Measurements from ENCODE around the gene PSKH1. TPM values are rescaled to one million over a fixed set of nuclear protein-coding genes. Genes with fewer than 3 reads are reported as not detected.

The PSKH1 gene
- total and polyA plus RNA-seq, 9 of the 15 experiments (the other 6 are each of a cell fraction or from before 2014, with no cell fraction given) = 0.96 to 20.9 (median 9.4) TPM

DNA sequence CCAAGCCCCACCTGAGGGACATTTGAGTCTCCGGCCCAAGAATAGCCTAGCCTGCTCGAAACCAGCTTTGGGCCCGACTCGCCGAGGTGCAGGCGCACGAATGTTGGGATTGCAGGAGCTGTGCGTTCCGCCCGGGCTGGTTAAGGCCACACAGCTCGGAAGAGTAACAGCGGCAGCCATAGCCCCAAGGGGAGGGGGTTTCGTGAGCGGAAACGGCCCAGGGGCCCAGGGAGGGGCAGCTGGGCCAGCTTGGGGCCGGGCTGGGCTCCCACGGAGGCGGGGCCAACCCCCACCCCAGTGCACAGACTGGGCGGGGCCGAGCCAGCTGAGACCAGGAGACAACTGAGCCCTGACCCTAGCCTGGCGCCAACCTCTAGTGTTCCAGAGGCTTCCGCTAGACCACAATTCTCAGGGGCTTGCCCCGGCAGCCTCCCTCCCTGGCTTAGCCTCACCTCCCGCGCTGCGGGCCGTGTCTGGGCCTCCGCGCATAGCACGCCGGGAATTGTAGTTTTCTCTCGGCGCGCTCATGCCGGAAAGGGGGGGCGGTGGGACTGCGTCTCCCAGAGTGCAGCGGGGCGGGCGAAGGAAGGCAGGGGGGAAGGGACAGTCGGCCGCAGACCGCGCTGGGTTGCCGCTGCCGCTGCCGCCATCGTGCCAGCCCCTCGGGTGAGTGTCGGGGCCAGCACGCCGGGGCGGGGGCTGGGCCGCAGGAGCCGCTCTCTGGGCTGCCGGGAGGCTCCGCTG lies 46.6 kb upstream of the PSKH1 start, which contains the start of gene NUTF2 (continued):
- no peak for TF ChIP-seq ZKSCAN8 (CRISPR knock-in tag; IDR thresholded peaks at IDR 0.05)
- no peak for TF ChIP-seq NFE2 (IDR thresholded peaks at IDR 0.05; ENCODE audit: low read depth)
- TF ChIP-seq RB1 (IDR thresholded peaks at IDR 0.05; ENCODE audit: low read depth) = peak; percentile 52; the same call in 1 of the 2 replicates
- peak; percentile 57; the same call in 1 of the 2 replicates for TF ChIP-seq NFRKB (IDR thresholded peaks at IDR 0.05; ENCODE audit: low read depth)
- TF ChIP-seq PCBP2 (IDR thresholded peaks at IDR 0.05; ENCODE audit: low read depth, low read length, poor library complexity, severe bottlenecking) = peak; percentile 41
- TF ChIP-seq MEIS2 (IDR thresholded peaks at IDR 0.05; ENCODE audit: partially characterized antibody) = no peak
- no peak for TF ChIP-seq ILK (tag; IDR thresholded peaks at IDR 0.05; ENCODE audit: borderline replicate concordance, low read depth)
- no peak for TF ChIP-seq TRIM25 (IDR thresholded peaks at IDR 0.05; ENCODE audit: borderline replicate concordance)
- TF ChIP-seq, protein P1, sequence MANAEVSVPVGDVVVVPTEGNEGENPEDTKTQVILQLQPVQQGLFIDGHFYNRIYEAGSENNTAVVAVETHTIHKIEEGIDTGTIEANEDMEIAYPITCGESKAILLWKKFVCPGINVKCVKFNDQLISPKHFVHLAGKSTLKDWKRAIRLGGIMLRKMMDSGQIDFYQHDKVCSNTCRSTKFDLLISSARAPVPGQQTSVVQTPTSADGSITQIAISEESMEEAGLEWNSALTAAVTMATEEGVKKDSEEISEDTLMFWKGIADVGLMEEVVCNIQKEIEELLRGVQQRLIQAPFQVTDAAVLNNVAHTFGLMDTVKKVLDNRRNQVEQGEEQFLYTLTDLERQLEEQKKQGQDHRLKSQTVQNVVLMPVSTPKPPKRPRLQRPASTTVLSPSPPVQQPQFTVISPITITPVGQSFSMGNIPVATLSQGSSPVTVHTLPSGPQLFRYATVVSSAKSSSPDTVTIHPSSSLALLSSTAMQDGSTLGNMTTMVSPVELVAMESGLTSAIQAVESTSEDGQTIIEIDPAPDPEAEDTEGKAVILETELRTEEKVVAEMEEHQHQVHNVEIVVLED (CRISPR knock-in tag; IDR thresholded peaks at IDR 0.05) = peak; percentile 86
- TF ChIP-seq HIVEP1 (CRISPR knock-in tag; IDR thresholded peaks at IDR 0.05) = peak; percentile 41; the same call in 1 of the 2 replicates
- TF ChIP-seq, protein P2, sequence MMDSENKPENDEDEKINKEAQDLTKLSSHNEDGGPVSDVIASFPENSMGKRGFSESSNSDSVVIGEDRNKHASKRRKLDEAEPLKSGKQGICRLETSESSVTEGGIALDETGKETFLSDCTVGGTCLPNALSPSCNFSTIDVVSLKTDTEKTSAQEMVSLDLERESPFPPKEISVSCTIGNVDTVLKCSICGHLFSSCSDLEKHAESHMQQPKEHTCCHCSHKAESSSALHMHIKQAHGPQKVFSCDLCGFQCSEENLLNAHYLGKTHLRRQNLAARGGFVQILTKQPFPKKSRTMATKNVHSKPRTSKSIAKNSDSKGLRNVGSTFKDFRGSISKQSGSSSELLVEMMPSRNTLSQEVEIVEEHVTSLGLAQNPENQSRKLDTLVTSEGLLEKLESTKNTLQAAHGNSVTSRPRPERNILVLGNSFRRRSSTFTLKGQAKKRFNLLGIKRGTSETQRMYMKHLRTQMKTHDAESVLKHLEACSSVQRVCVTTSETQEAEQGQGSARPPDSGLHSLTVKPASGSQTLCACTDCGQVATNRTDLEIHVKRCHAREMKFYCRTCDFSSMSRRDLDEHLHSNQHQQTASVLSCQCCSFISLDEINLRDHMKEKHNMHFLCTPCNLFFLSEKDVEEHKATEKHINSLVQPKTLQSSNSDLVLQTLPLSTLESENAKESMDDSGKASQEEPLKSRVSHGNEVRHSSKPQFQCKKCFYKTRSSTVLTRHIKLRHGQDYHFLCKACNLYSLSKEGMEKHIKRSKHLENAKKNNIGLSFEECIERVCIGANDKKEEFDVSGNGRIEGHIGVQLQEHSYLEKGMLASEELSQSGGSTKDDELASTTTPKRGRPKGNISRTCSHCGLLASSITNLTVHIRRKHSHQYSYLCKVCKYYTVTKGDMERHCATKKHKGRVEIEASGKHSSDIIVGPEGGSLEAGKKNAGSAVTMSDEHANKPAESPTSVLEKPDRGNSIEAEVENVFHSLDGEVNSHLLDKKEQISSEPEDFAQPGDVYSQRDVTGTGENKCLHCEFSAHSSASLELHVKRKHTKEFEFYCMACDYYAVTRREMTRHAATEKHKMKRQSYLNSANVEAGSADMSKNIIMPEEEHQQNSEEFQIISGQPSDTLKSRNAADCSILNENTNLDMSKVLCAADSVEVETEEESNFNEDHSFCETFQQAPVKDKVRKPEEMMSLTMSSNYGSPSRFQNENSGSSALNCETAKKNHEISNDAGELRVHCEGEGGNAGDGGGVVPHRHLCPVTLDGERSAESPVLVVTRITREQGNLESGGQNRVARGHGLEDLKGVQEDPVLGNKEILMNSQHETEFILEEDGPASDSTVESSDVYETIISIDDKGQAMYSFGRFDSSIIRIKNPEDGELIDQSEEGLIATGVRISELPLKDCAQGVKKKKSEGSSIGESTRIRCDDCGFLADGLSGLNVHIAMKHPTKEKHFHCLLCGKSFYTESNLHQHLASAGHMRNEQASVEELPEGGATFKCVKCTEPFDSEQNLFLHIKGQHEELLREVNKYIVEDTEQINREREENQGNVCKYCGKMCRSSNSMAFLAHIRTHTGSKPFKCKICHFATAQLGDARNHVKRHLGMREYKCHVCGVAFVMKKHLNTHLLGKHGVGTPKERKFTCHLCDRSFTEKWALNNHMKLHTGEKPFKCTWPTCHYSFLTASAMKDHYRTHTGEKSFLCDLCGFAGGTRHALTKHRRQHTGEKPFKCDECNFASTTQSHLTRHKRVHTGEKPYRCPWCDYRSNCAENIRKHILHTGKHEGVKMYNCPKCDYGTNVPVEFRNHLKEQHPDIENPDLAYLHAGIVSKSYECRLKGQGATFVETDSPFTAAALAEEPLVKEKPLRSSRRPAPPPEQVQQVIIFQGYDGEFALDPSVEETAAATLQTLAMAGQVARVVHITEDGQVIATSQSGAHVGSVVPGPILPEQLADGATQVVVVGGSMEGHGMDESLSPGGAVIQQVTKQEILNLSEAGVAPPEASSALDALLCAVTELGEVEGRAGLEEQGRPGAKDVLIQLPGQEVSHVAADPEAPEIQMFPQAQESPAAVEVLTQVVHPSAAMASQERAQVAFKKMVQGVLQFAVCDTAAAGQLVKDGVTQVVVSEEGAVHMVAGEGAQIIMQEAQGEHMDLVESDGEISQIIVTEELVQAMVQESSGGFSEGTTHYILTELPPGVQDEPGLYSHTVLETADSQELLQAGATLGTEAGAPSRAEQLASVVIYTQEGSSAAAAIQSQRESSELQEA (IDR thresholded peaks at IDR 0.05; ENCODE audit: low read depth) = peak; percentile 92
- no peak for TF ChIP-seq SMARCA5 (IDR thresholded peaks at IDR 0.05)
- no peak for TF ChIP-seq KHSRP (IDR thresholded peaks at IDR 0.05)
- TF ChIP-seq SIX5 (IDR thresholded peaks at IDR 0.05; ENCODE audit: borderline replicate concordance in 1 of 2, insufficient read depth in 1 of 2, low read depth in 1 of 2, low read length in 2 of 2) = peak; percentile 88 to 95
- TF ChIP-seq PRPF4 (IDR thresholded peaks at IDR 0.05; ENCODE audit: insufficient read depth, low read depth, low read length, poor library complexity, severe bottlenecking) = peak; percentile 51
